GM06990 (cell line): ENCODE data around the gene DDB1.

Source experiments
- DNase-seq: peaks from one replicate; pipeline ENCODE4 v3.0.0-alpha.2; 2011; ENCODE audit not compliant: insufficient read length; ENCODE audit errors: extremely low read depth
- H3K27me3 ChIP-seq: replicated peaks from 2 replicates; pipeline ENCODE4 v1.6.0; 2011; ENCODE audit warnings: low read length; ENCODE audit not compliant: control insufficient read depth, insufficient read depth
- H3K36me3 ChIP-seq: 2 replicates; pipeline ENCODE4 v1.5.1; 2011; ENCODE audit warnings: low read length; ENCODE audit not compliant: control insufficient read depth, insufficient read depth
- H3K4me3 ChIP-seq: replicated peaks from 2 replicates; pipeline ENCODE4 v1.5.1; 2011; ENCODE audit warnings: low read depth, mild to moderate bottlenecking, control low read depth, low read length
- CTCF ChIP-seq: IDR thresholded peaks from 2 replicates; pipeline ENCODE4 v1.5.1; 2011; ENCODE audit warnings: low read length, control low read depth, mild to moderate bottlenecking, inconsistent platforms; ENCODE audit not compliant: insufficient read depth, poor library complexity, severe bottlenecking

Gene DDB1

DNA sequence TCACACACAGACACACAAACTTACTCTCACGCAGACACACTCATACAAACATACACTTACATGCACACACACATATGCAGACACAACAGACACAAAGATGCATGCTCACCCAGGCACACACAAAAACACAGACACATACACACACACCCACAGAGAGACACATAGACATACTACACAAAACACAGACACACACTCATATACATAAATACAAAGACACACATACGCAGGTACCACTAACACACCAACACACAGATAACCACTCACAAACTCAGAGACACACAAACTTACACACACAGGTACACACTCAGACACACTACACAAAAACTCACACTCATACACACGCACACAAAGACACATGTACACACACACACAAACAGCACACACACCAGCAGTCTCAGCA is 60.2 kb downstream of the DDB1 start:
- no peak for TF ChIP-seq CTCF
- peaks cover 6% of the 10 kb centered on the region for H3K36me3 ChIP-seq
- H3K27me3 ChIP-seq = no peaks in the 10 kb centered on the region
- H3K4me3 ChIP-seq = no peak overlapping the region
- DNase-seq = no peak

GRCh38 chr11:61270354-61271076 is 62.4 kb downstream of the DDB1 start:
- DNase-seq = no peak
- TF ChIP-seq CTCF = no peak
- Histone ChIP-seq H3K36me3 (peaks cover 8% of the 10 kb centered on the region), H3K27me3 (no peaks in the 10 kb centered on the region), H3K4me3 (no peak overlapping the region)

- H3K27me3 ChIP-seq = no peaks in the 10 kb centered on the region
- H3K4me3 ChIP-seq = no peak overlapping the region
- no peak for DNase-seq
- TF ChIP-seq CTCF = no peak
- H3K36me3 ChIP-seq = peaks cover 3% of the 10 kb centered on the region
Measured at GRCh38 chr11:61268588-61269250, 64.2 kb downstream of the DDB1 start.

DNA sequence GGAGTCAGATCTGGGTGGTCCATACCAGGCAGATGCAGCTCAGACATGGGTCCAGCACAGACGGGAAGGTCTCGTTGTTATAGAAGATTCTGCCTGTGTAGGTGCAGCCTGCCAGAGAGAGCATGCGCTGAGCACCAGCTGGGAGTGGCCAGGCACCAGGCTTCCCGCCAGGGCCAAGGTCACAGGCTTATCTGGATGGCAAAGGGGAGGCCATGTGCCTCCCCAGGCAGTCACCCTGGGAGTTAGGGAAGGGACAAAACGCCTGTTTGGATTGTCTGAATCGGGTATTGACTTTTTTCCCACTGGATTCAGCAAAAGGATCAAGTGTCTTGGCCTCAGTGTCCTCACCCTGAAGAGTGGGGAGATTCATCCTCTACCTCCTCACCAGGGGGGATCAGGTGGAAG is 65.5 kb downstream of the DDB1 start:
- no peak for TF ChIP-seq CTCF
- H3K27me3 ChIP-seq = no peaks in the 10 kb centered on the region
- no peak overlapping the region for H3K4me3 ChIP-seq
- no peak for DNase-seq
- peaks cover 3% of the 10 kb centered on the region; the same call in 1 of the 2 replicates for H3K36me3 ChIP-seq

GRCh38 chr11:61266602-61267001 is 66.3 kb downstream of the DDB1 start:
- no peak for TF ChIP-seq CTCF
- no peak for DNase-seq
- Histone ChIP-seq H3K36me3 (peaks cover 2% of the 10 kb centered on the region; the same call in 1 of the 2 replicates), H3K27me3 (no peaks in the 10 kb centered on the region), H3K4me3 (no peak overlapping the region)

GRCh38 chr11:61265357-61265756 is 67.5 kb downstream of the DDB1 start:
- DNase-seq = no peak
- H3K36me3 ChIP-seq = peaks cover 2% of the 10 kb centered on the region; the same call in 1 of the 2 replicates
- no peaks in the 10 kb centered on the region for H3K27me3 ChIP-seq
- no peak overlapping the region for H3K4me3 ChIP-seq
- TF ChIP-seq CTCF = no peak
